HPDE6-E6E7 (cell line): ENCODE results near the gene COL10A1.

Source experiments
- DNase-seq: peaks from one replicate; pipeline ENCODE4 v3.0.0; 2011; ENCODE audit warnings: missing footprints; ENCODE audit errors: extremely low spot score

COL10A1 gene

GRCh38 chr6:116126032-116126431 is at the start of gene COL10A1:
COL10A1 (minus strand) TSS chr6:116126132; CDS start chr6:116125492, 640 bp downstream.
- no peak for DNase-seq

GRCh38 chr6:116175344-116175743 is 49.4 kb upstream of the COL10A1 start:
- no peak for DNase-seq

DNA sequence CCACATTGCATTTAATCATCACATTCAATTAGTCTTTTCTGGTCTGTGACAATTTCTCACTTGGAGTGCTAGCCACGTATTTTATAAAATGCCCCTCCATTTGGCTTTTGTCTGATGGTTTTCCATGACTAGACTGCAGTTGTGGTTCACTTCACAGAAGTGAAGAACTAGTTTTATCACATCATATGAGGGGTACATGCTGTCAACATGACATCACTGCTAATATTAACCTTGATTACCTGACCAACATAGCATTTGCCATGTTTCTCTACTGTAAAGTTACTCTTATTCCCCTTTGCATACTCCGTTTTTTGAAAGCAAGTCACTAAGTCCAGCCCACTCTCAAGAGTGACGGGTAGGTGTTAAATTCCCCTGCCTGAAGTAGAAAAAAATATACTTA is 48.0 kb upstream of the COL10A1 start:
- no peak for DNase-seq

DNA sequence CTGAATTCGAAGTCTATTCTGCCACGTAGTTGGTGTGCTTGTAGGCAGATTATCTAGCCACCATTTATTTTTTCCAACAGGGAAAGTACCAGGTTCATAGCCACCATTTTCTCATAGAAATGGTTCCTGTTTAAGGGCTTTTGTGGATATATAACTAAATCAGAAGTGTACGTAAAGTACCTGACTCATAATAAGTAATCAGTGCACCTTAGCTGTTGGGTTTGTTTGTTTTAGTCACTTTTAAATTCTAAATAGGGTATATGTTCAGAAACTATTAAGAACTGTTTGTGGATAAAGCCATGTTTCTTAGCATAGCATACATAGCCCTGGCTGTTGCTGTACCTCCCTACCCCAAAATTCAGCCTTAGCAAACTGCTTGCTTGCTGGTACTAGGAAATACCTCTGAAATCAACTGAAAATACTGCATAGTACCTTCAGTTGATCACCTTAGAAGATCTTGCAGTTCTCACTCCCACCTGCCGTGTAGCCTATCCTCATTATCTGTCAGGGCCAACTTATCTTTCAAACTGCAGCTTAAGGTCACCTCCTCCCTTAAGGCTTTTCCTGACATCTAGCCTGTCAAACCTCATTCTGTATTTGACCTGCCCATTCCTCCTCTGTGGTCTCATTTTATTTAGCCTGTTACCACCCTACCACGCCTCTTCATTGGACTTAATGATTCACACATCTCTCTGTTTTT is 44.6 kb upstream of the COL10A1 start:
- DNase-seq = no peak

GRCh38 chr6:116169880-116170279 is 43.9 kb upstream of the COL10A1 start:
- no peak for DNase-seq

- DNase-seq = no peak
Measured at GRCh38 chr6:116168148-116168547, 42.2 kb upstream of the COL10A1 start.

- no peak for DNase-seq
Measured at GRCh38 chr6:116166369-116166768, 40.4 kb upstream of the COL10A1 start.

DNA sequence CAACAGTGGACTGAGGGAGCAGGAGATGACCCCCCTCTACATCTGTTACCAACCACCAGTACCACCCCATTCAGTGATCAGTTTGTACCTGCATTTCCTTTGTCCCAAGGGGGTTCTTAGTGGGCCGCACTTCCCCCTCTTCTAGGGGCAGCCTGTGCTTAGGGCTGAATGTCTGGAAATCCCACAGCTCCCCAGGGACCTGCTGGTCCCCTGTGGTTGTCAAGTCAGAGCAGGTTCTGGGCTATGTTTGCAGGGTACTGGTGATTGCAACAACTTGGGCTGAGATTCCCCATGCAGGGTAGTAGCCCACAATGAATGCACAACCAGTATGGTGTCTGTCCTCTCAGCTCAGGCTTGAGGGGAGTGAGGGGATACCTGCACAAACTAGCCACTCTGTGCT is 39.7 kb upstream of the COL10A1 start:
- no peak for DNase-seq

DNA sequence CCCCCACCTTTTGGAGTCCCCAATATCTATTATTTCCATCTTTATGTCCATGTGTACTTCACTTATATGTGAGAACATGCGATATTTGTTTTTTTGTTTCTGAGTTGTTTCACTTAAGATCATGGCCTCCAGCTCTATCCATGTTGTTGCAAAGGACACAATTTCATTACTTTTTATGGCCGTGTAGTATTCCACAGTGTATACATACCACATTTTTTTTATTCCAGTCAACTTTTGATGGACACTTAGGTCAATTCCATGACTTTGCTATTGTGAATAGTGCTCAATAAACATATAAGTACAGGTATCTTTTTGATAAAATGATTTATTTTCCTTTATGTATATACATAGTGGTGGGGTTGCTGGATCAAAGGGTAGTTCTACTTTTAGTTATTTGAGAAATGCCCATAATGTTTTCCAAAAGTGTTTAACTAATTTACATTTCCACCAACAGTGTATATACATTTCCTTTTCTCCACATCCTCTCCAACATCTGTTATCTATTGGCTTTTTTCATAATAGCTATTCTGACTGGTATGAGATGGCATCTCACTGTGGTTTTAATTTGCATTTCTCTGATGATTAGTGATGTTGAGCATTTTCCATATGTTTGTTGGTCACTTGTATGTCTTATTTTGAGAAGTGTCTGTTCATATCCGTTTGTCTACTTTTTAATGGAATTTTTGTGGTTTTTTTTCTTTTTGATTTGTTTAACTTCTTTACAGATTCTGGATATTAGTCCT is 34.0 kb upstream of the COL10A1 start:
- DNase-seq = no peak

- no peak for DNase-seq
Measured at GRCh38 chr6:116158641-116159040, 32.7 kb upstream of the COL10A1 start.

GRCh38 chr6:116157391-116157790 is 31.5 kb upstream of the COL10A1 start:
- DNase-seq = no peak

- DNase-seq = no peak
Measured at GRCh38 chr6:116156405-116157326, 30.7 kb upstream of the COL10A1 start.

DNA sequence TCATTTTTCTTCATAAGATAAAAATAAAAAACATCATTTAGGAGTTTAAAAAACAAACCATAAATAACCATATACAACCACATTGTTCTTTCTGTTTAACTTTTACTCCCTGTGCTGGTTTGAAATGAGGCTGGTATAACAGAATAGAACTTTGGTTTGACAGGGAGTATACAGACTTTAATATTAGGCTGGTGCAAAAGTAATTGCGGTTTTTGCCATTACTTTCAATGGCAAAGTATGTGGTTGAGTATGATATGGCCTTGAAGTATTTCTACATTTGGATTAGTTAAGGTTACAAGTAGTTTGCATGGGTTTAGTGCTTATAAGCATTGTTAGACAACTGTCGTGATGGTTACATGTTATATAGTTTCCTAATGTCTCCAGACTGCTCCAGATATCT is 29.0 kb upstream of the COL10A1 start:
- DNase-seq = no peak

DNA sequence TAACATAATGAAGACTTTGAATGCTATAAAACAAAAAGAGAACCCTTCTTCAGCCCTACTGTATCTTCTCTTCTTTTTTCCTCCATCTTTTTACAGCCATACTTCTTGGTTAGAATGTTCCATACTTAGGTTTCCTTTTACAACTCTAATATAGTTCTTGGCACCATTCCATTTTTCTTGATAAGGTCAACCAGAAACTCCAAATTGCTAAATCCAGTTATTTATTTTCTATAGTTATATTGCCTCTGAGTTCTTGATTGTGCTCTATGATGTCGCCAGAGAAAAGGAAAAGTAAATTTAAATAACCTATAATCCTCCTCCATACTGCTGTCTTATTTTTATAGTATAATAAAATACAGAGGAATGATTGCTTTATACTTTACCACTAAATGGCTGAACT is 26.7 kb upstream of the COL10A1 start:
- DNase-seq = no peak

- DNase-seq = no peak
Measured at GRCh38 chr6:116145803-116146675, 20.1 kb upstream of the COL10A1 start.

DNA sequence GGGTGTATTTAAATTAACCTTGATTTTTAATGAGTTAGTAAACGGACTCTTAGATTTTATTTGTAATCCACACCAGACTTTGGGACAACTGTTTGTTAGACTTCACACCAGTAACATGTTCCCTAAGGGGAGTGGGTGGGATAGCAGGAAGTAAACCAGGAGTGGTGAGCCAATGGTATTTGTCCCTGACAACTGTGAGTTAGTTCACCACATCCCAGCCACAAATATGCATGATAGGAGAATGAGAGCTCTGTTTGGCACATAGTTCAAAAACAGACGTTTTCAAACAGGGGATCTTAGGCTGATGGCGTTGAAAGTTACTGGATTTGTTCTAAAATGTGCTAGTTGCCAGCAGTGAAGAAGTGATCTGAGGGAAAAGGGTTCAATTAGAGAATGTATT is 18.7 kb upstream of the COL10A1 start:
- DNase-seq = no peak

GRCh38 chr6:116139917-116140316 is 14.0 kb upstream of the COL10A1 start:
- DNase-seq = no peak

- no peak for DNase-seq
Measured at GRCh38 chr6:116136933-116137340, 11.0 kb upstream of the COL10A1 start.

DNA sequence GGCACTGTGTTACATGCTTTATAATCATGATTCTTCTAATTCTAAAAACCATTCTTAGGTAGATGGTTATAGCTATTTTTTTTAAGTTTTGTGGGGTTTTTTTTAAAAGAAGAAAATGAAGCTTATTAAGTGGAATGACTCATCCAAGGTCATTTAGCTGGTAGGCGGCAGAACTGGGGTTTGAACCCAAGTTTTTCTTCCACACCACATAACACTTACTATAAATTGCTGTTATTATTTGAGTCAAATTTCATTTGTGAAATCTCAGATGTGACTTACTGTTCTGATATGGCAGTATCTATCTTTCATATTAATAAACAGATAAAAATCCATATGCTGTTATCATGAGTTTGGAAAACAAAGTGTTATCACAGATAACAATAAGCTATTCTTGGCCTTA is 10.4 kb upstream of the COL10A1 start:
- DNase-seq = no peak

DNA sequence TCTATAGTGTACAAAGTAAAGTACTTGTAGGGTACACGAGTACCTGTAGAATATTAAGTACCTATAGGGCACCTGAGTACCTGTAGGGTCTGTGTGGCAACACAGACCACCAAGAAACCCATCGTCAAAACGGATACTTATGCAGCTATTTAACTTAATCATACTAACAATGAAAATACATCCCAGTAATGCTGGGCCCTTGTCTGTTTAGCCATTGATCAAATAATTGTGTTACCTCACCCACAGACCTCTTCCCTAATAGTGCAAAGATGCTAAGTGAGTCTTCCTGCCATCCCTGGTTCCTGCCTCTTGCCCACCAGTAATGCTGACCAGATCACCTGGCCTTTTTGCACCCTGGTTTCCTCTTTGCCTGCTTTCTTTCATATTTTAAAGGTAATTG is 7.5 kb upstream of the COL10A1 start:
- no peak for DNase-seq

DNA sequence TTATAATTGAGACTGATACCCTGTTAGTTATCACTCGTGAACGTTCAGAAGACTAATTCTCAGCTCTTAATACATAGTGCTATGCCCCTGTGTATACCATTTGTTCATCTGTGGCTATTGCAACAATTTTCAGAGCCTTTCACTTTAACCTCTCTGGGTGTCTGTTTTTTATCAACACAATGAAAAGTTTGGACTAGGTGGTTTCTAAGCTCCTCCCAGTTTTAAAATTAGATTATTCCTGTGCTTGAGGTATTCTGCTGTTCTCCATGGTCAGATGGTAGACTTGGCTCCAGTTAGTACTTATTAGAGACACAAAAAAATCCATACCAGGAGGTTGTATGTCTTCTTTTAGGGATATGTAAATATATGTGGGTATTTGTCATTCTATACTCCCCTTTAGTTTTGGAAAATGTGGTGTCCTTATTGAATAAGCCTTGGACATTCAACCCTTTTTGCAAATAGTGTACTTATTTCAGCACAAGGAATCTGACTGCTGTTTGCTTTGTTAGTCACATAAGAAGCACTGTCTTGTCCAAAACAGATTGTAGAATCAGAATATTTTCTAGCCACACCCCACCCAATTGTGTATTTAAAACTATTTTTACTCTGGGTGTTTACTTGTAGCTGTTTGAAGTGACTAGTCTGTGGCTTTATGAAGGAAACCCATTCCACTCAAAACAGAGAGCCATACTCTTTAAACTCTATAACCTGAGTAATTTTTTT is 2.0 kb upstream of the COL10A1 start:
- DNase-seq = no peak
